Measurements from ENCODE around the gene TACO1. TPM values are rescaled to one million over a fixed set of nuclear protein-coding genes. Genes with fewer than 3 reads are reported as not detected.

The TACO1 gene
- total RNA-seq, 1 donor from 2014 or later = 19.5 TPM

GRCh38 chr17:63634163-63634562 lies 33.5 kb downstream of the TACO1 start:
- H2AFZ ChIP-seq (ENCODE audit: low read depth, low read length) = no peak overlapping the region
- H3K9me3 ChIP-seq (ENCODE audit: insufficient read depth, low read depth, low read length) = no peaks in the 10 kb centered on the region
- H3K4me3 ChIP-seq (ENCODE audit: insufficient read depth, low read depth, low read length) = no peak overlapping the region
- H3K27ac ChIP-seq (ENCODE audit: low read depth, low read length) = no peak overlapping the region
- FAIRE-seq = no peak
- no peaks in the 10 kb centered on the region for H3K9me3 Mint-ChIP-seq (ENCODE audit: unreplicated experiment)
- H3K4me2 ChIP-seq (ENCODE audit: low read length) = peak overlapping the region; percentile 6
- H4K20me1 ChIP-seq (ENCODE audit: insufficient read depth, low read length) = peaks cover 26% of the 10 kb centered on the region
- H3K27me3 ChIP-seq (ENCODE audit: insufficient read depth, low read length) = no peaks in the 10 kb centered on the region
- no peak for DNase-seq (ENCODE audit: low read depth)
- H3K9ac ChIP-seq (ENCODE audit: low read length) = no peak overlapping the region
- peaks cover 4% of the 10 kb centered on the region for H3K4me1 ChIP-seq (ENCODE audit: insufficient read depth, low read length)
- no peaks in the 10 kb centered on the region for H3K27me3 Mint-ChIP-seq (ENCODE audit: low read depth, unreplicated experiment)
- peak overlapping the region; percentile 68 for H3K4me3 Mint-ChIP-seq (ENCODE audit: unreplicated experiment)
- peak overlapping the region; percentile 86 for H3K27ac Mint-ChIP-seq (ENCODE audit: unreplicated experiment)
- peaks cover 8% of the 10 kb centered on the region for H3K36me3 Mint-ChIP-seq (ENCODE audit: low read depth, unreplicated experiment)
- peaks cover 27% of the 10 kb centered on the region for H3K79me2 ChIP-seq (ENCODE audit: insufficient read depth, low read length)
- peaks cover 4% of the 10 kb centered on the region for H3K36me3 ChIP-seq (ENCODE audit: insufficient read depth, low read length)
- TF ChIP-seq CTCF (IDR thresholded peaks at IDR 0.05; ENCODE audit: insufficient read depth, low read depth, low read length) (no peak), EZH2 (IDR thresholded peaks at IDR 0.05; ENCODE audit: insufficient read depth, low read length) (no peak)
- peaks cover 14% of the 10 kb centered on the region for H3K4me1 Mint-ChIP-seq (ENCODE audit: low read depth, unreplicated experiment)

GRCh38 chr17:63634816-63635215 lies 34.1 kb downstream of the TACO1 start:
- H3K4me1 ChIP-seq (ENCODE audit: insufficient read depth, low read length) = peaks cover 4% of the 10 kb centered on the region
- no peaks in the 10 kb centered on the region for H3K27me3 ChIP-seq (ENCODE audit: insufficient read depth, low read length)
- DNase-seq (ENCODE audit: low read depth) (no peak), FAIRE-seq (no peak)
- H3K4me3 Mint-ChIP-seq (ENCODE audit: unreplicated experiment) = no peak overlapping the region
- no peaks in the 10 kb centered on the region for H3K9me3 Mint-ChIP-seq (ENCODE audit: unreplicated experiment)
- no peaks in the 10 kb centered on the region for H3K27me3 Mint-ChIP-seq (ENCODE audit: low read depth, unreplicated experiment)
- H3K27ac ChIP-seq (ENCODE audit: low read depth, low read length) = no peak overlapping the region
- H3K79me2 ChIP-seq (ENCODE audit: insufficient read depth, low read length) = peaks cover 20% of the 10 kb centered on the region
- peaks cover 21% of the 10 kb centered on the region for H4K20me1 ChIP-seq (ENCODE audit: insufficient read depth, low read length)
- H2AFZ ChIP-seq (ENCODE audit: low read depth, low read length) = no peak overlapping the region
- peaks cover 8% of the 10 kb centered on the region for H3K36me3 Mint-ChIP-seq (ENCODE audit: low read depth, unreplicated experiment)
- no peak for TF ChIP-seq CTCF (IDR thresholded peaks at IDR 0.05; ENCODE audit: insufficient read depth, low read depth, low read length)
- TF ChIP-seq EZH2 (IDR thresholded peaks at IDR 0.05; ENCODE audit: insufficient read depth, low read length) = no peak
- no peak overlapping the region for H3K27ac Mint-ChIP-seq (ENCODE audit: unreplicated experiment)
- no peak overlapping the region for H3K4me3 ChIP-seq (ENCODE audit: insufficient read depth, low read depth, low read length)
- H3K9ac ChIP-seq (ENCODE audit: low read length) = no peak overlapping the region
- H3K4me1 Mint-ChIP-seq (ENCODE audit: low read depth, unreplicated experiment) = peaks cover 16% of the 10 kb centered on the region
- H3K36me3 ChIP-seq (ENCODE audit: insufficient read depth, low read length) = peaks cover 4% of the 10 kb centered on the region
- H3K9me3 ChIP-seq (ENCODE audit: insufficient read depth, low read depth, low read length) = no peaks in the 10 kb centered on the region
- no peak overlapping the region for H3K4me2 ChIP-seq (ENCODE audit: low read length)

GRCh38 chr17:63635290-63635689 lies 34.6 kb downstream of the TACO1 start:
- no peak overlapping the region for H3K9ac ChIP-seq (ENCODE audit: low read length)
- H4K20me1 ChIP-seq (ENCODE audit: insufficient read depth, low read length) = peaks cover 19% of the 10 kb centered on the region
- H3K4me3 Mint-ChIP-seq (ENCODE audit: unreplicated experiment) = no peak overlapping the region
- H3K27ac Mint-ChIP-seq (ENCODE audit: unreplicated experiment) = no peak overlapping the region
- no peaks in the 10 kb centered on the region for H3K27me3 ChIP-seq (ENCODE audit: insufficient read depth, low read length)
- H3K27me3 Mint-ChIP-seq (ENCODE audit: low read depth, unreplicated experiment) = no peaks in the 10 kb centered on the region
- no peak overlapping the region for H3K4me3 ChIP-seq (ENCODE audit: insufficient read depth, low read depth, low read length)
- no peaks in the 10 kb centered on the region for H3K9me3 Mint-ChIP-seq (ENCODE audit: unreplicated experiment)
- peaks cover 16% of the 10 kb centered on the region for H3K4me1 Mint-ChIP-seq (ENCODE audit: low read depth, unreplicated experiment)
- H3K79me2 ChIP-seq (ENCODE audit: insufficient read depth, low read length) = peaks cover 19% of the 10 kb centered on the region
- peaks cover 4% of the 10 kb centered on the region for H3K4me1 ChIP-seq (ENCODE audit: insufficient read depth, low read length)
- H2AFZ ChIP-seq (ENCODE audit: low read depth, low read length) = no peak overlapping the region
- DNase-seq (ENCODE audit: low read depth) (no peak), FAIRE-seq (no peak)
- no peaks in the 10 kb centered on the region for H3K9me3 ChIP-seq (ENCODE audit: insufficient read depth, low read depth, low read length)
- no peak overlapping the region for H3K4me2 ChIP-seq (ENCODE audit: low read length)
- H3K27ac ChIP-seq (ENCODE audit: low read depth, low read length) = no peak overlapping the region
- H3K36me3 Mint-ChIP-seq (ENCODE audit: low read depth, unreplicated experiment) = peaks cover 8% of the 10 kb centered on the region
- H3K36me3 ChIP-seq (ENCODE audit: insufficient read depth, low read length) = peaks cover 4% of the 10 kb centered on the region
- TF ChIP-seq CTCF (IDR thresholded peaks at IDR 0.05; ENCODE audit: insufficient read depth, low read depth, low read length) (no peak), EZH2 (IDR thresholded peaks at IDR 0.05; ENCODE audit: insufficient read depth, low read length) (no peak)

Data from astrocyte (in vitro differentiated cells and primary cell).